AG20443 (cell line): Measurements from ENCODE around the gene NCCRP1.

ENCODE experiments used
- DNase-seq: peaks from one replicate; pipeline ENCODE4 v3.0.0; 2012; ENCODE audit warnings: low spot score, mixed read lengths

NCCRP1 gene

DNA sequence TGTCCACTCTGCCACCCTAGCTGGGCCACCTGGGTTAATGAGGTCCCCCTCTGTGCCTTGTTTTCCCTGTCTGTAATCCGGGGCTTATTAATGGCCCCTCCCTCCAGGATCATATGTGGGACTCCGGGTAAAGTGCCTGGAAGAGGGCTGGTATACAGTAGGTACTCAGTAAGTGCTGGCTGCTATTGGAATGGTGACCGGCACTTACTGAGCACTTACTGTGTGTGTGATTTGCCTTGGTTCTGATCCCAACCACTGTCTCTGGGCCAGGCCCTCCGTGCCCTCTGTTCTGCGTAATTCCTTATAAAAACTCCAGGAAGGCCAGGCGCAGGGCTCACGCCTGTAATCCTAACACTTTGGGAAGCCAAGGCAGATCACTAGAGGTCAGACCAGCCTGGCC is 30.9 kb upstream of the NCCRP1 start:
- no peak for DNase-seq

DNA sequence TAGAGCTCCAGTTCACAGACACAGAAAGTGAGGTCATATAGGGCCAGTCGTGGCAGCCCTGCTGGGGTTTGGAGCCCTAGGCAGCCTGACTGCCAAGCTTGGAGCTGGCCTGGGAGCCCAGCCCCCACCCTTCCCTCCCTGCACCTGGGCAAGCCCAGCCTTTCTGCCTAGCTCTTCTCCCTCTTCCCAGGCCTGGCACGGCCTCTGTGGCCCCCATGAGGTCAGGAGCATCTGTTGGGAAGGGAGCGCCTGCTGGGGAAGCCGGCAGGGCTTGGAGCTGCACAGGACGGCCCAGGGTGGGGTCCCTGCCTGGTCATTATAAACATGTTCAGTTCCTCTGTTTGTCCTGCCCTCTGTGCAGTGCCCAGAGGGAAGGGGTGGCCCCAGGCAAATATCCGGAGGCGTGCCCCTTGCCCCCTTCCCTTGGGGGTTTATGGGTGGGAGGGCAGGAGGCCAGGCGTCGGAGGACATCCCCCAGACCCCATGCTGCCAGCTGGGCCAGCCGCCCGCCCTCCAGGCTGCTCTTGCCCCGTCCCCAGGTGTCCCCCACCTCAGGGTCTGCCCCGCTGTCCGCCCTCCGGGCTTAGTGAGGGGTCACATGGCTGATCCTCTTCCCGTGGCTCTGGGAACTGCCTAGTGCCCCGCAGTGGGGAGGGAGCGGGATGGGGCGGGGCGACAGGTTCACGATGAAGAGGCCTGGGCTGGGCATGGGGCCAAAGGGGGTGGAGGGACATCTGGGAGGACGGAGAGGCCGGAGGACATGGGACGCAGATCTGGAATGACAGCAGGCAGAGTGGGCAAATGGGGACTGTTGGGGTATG is 30.0 kb upstream of the NCCRP1 start:
- no peak for DNase-seq

DNA sequence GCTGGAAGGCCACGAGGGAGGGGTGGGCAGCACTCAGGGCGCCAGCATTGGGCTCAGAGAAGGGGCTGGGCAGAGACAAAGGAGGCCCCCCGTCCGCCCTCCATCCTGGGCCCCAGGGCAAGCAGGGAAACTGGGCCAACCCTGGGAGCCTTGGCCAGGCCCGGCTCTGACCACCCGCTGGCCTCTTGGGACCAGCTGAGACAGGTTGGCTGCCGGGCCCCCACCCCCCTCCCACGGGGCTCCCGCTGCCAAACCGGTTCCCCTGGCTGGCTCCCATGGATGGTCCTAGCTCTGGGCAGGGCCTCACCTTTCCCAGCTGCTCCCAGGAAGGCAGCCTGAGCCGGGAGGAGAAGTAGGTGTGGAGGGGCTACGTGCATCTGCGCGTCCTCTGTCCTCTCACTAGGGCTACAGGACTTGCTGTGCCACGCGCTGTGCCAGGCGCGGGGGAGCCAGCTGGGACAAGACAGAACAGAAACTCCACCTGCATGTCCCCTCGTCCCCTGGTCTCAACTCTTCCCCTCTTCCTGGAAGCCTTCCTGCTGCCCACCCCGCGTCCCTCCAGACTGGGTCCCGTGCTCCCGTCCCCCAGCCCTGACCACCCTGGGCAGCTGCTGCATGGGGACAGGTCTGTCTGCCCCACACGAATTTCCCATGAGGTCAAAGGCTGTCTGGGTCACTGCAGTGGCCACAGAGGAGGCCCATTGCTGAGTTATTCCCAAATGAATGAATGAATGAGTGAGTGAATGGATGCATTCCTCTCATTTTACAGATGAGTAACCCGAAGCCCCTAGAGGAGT is 29.1 kb upstream of the NCCRP1 start:
- no peak for DNase-seq

DNA sequence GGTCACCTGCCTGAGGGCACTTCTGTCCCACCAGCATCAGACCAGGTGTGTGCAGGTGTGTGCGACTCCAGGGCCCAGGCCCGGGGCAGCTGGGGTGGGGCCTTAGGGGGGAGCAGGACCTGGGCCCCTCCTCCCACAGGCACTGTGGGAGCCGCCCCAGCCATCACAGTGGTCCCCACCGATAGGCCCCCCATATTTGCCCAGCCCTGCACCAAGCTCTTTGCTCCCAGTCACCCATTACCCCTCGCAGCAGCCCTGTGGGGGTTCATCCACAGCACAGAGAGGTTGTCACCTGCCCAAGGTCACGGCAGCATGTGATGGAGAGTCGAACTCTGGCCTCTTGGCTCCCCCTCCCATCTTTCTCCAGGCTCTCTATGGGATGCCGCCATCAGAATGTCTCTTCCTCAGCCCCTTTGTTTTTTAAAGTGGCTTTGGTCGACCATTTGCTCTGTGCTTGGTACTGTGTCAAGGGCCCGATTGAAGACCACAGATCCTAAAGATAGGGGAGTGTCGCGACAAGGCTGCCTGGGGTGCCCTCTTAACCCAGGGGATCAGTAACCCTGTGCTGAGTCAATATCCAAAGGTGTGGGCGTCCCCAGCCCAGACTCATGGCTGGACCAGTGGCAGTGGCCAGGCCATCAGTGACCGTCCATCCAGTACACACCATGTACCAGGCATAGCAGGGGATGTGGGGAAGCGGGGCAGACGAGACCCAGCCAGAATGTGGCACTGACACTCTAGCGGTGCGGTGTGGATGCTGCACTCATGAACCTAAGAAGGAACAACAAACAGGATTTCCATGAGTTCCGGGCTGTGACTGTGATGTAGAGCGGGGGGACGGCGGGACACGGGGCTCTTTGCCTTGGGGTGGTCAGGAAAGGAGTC is 28.3 kb upstream of the NCCRP1 start:
- DNase-seq, result no peak

DNA sequence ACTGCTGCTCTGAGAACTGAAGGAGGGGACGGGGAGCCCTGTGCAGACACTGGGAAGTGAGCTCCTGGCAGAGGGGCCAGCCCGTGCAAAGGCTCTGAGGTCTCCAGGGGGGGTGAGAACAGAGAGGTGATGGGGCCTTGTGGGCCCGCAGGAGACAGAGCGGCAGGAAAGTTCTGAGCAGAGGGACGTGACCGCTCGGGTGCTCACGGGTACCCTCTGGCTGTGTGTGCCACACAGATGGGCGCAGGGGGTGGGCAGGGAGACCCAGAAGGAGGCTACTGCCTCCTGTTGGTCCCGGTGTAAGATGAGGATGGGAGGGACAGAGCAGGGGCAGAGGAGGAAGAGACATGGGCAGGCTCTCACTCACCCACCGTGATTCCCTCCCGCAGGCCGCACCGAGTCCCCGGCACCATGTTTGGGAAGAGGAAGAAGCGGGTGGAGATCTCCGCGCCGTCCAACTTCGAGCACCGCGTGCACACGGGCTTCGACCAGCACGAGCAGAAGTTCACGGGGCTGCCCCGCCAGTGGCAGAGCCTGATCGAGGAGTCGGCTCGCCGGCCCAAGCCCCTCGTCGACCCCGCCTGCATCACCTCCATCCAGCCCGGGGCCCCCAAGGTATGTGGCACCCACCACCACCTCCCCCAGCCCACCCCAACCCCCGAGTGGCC is 27.5 kb upstream of the NCCRP1 start:
- DNase-seq, result no peak

DNA sequence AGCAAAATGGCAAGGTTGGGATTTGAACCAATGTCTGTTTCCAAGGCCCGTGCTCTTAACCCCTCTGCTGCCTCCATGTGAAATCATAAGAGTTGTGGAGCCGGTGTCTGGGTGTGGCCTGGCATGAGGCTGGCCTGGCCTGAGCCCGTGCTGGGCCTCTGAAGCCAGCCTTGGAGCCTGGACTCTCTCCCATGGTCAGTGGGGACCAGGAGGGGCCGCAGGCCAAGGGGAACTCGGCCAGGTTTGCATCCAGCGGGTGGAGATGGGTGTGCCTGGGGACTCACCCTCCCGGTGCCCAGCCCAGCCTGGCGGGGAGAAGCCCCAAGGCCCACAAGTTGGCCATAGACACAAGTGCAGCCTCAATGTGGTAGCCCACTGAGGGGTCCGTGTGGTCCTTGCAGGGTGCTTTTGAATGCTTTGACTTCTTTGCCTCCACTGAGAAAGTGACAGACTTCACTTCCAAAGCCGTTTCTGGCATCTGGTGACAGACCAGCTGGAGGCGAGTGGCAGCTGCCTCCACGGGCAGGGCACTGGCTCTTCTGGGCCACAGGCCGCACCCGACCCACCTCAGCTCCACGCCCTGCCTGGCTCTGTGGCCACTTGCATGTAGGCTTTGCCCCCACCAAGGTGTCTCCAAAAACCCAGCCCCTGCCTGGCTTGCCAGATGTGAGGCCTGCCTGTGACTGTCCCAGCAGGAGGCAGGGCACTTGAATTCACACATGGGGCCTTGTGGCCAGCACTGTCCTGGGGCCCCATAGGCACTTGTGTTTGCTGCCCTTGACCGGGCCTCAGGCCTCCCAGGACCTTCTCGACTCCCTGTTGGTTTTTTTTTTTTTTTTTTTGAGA is 26.2 kb upstream of the NCCRP1 start:
- no peak for DNase-seq

DNA sequence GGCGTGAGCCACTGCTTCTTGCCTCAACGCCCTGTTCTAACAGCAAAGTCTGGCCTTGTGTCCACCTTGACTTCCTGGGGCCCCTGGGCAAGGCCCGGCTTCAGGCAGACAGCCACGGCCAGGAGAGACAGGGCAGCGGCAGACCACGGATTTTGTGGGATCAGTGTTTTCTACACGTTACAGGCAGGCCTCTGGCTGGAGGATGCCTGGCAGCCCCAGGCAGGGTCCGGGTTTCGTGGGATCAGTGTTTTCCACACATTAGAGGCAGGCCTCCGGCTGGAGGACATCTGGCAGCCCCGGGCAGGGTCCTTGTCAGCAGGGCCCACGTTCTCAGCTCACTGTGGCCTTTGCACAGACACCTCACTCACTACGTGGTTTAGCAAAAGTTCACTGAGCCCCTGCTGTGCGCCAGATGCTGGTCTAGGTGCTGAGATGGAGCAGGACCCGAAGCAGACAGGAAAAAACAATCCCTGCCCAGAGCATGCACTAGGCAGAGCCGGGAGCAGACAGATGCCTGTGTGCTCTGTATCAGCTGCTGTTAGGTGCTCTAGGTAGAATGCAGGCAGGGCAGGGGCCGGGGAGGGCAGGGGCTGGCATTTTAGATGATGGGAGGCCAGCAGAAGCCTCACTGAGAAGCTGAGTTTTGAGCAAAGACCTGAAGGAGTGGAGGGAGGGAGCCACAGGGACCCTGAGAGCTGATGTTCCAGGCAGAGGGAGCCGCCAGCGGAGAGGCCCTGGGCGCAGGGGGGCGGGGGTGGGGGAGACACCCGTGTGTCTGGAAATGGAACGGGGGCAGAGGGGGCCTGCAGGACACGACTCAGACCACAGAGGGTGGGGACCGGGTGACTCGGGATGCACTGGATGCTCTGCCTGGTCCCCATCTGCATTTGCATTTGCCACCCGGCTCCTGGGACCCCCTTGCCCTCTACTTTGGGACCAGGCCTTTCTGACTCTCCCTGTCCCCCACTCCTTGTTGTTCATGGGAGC is 25.0 kb upstream of the NCCRP1 start:
- no peak for DNase-seq

DNA sequence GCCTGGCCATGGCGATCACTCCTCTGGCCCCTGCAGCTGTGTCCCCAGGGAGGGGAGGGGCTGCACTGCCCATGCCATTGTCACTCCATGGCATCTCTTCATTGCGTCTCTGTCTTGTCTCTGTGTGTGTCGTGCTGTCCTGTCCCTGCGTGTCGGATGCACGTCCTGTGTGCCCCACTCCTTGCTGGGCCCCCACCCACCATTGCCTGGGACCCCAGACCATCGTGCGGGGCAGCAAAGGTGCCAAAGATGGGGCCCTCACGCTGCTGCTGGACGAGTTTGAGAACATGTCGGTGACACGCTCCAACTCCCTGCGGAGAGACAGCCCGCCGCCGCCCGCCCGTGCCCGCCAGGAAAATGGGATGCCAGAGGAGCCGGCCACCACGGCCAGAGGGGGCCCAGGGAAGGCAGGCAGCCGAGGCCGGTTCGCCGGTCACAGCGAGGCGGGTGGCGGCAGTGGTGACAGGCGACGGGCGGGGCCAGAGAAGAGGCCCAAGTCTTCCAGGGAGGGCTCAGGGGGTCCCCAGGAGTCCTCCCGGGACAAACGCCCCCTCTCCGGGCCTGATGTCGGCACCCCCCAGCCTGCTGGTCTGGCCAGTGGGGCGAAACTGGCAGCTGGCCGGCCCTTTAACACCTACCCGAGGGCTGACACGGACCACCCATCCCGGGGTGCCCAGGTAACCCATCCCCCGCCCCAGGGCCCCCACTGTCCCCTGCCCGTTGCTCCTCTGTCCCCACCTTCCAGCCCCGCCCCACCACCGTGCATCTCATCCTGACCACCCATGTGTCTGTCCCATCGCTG is 23.9 kb upstream of the NCCRP1 start:
- DNase-seq, result no peak

DNA sequence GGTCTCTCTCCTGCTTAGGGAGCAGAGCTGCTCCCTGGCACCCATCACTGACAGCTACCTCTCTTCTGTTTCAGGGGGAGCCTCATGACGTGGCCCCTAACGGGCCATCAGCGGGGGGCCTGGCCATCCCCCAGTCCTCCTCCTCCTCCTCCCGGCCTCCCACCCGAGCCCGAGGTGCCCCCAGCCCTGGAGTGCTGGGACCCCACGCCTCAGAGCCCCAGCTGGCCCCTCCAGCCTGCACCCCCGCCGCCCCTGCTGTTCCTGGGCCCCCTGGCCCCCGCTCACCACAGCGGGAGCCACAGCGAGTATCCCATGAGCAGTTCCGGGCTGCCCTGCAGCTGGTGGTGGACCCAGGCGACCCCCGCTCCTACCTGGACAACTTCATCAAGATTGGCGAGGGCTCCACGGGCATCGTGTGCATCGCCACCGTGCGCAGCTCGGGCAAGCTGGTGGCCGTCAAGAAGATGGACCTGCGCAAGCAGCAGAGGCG is 23.2 kb upstream of the NCCRP1 start:
- DNase-seq, result no peak

DNA sequence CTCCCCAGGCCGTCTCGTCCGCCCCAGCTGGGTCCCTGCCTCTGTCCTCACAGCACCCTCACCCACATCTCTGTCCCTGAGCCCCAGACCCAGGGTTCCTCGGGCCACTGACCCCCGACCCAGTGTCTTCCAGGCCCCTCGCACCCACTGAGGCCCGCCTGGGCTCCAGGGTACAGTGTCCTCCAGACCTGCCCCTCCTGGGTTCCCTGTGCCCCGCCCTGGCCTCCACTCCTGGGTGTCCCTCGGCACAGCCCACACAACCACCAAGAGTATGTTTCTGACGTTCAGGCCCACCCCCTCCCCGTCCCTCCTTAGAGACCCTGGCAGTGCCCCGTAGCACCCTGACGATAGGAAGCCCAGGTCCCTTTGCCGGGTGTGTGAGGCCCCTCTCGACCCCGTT is 22.6 kb upstream of the NCCRP1 start:
- no peak for DNase-seq

DNA sequence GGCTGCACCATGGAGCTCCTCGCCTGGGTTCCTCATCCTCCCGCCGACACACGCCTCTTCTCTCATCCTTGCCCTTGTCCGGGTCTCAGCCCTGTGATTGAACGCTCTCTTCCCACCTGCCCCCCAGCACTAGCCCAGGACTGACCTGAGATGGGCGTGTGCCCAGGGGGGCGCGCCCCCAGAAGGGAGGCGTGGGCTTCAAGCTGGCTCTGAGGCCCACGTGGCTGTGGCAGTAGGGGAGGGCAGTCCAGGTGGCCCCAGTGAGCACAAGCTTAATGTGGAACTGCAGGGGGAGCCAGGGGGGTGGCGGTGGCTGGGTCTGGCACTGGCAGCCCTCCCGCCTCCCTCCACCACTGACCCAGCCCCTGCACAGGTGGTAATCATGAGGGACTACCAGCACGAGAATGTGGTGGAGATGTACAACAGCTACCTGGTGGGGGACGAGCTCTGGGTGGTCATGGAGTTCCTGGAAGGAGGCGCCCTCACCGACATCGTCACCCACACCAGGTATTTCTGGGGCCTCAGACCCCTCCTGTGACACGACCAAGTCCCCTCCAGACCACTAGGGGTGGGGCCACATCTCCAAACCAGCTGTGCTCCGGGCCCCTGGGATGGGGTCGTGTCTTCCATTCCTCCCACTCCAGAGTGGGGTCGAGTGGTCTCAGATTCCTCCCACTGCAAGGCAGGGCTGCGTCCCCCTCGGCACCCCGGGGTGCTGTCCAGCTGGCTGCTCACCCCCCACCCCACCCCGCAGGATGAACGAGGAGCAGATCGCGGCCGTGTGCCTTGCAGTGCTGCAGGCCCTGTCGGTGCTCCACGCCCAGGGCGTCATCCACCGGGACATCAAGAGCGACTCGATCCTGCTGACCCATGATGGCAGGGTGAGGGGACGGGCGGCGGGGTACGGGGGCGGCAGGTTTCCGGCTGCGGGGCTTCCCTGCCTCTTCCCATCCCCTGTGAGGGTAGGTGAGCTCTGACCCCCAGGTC is 21.9 kb upstream of the NCCRP1 start:
- no peak for DNase-seq

DNA sequence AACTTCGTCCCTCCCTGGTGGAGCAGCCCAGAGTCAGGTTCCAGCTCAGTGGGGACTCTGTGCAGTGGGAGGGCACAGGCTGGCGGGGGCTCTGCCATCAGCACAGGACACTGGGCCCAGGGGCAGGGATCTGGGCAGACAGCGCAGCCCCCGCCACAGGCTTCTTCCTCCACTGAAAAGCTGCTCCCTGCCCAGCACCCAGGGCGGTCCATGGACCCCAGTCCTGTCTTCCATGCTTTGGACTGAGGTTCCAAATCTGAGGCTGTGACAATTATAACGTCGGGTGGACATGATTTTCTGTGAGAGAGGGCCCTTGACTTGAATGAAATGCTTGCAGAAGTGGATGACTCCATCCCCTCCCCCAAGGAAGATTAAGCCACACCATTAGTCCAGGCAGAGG is 21.2 kb upstream of the NCCRP1 start:
- DNase-seq, result no peak

DNA sequence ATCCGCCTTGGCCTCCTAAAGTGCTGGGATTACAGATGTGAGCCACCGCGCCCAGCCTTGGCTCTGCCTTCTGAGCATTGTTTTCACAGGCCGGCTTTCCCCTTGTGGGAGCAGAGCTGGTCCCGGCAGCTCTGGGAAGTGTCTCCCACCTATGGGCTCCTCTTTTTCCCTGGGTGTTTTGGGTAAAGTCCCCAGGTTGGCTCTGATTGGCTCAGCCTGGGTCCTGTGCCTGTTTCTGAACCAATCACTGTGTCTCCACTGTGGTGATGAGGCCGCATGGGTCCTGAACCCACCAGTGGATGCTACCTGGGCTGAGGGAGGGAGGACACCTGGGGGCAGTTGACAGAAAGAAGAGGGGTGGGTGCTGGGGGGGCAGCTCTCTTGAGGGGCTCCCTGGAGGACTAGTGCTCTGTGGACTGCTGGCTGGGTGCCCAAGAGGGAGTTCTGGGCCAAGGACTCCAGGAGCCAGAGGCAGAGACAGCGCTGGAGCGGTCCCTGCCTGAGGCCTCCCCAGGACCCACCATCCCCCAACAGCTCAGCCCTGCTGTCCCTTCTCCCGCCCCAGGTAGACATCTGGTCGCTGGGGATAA is 19.6 kb upstream of the NCCRP1 start:
- DNase-seq, result no peak

DNA sequence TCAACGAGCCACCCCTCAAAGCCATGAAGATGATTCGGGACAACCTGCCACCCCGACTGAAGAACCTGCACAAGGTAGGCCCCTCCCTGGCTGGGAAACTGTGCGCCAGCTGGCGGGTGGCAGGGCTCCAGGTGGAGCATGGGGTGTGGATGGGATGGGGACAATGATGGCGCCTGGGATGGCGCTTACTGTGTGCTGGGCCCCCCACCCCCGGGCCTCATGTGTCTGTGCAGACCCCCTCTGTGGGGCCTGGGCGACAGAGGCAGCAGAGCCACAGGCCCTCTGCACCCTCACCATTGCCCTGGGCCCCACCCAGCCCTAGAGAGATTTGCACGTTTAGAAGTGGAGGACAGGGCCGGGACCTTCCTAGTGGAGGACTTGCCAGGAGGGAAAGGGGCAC is 19.0 kb upstream of the NCCRP1 start:
- no peak for DNase-seq

DNA sequence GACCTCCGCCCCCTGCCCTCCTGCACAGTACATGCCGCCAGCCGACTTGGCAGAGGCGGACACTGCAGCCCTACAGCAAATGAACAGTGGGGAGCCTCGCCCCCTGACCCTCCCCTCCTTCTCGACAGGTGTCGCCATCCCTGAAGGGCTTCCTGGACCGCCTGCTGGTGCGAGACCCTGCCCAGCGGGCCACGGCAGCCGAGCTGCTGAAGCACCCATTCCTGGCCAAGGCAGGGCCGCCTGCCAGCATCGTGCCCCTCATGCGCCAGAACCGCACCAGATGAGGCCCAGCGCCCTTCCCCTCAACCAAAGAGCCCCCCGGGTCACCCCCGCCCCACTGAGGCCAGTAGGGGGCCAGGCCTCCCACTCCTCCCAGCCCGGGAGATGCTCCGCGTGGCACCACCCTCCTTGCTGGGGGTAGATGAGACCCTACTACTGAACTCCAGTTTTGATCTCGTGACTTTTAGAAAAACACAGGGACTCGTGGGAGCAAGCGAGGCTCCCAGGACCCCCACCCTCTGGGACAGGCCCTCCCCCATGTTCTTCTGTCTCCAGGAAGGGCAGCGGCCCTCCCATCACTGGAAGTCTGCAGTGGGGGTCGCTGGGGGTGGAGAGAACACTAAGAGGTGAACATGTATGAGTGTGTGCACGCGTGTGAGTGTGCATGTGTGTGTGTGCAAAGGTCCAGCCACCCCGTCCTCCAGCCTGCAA is 18.3 kb upstream of the NCCRP1 start:
- no peak for DNase-seq

DNA sequence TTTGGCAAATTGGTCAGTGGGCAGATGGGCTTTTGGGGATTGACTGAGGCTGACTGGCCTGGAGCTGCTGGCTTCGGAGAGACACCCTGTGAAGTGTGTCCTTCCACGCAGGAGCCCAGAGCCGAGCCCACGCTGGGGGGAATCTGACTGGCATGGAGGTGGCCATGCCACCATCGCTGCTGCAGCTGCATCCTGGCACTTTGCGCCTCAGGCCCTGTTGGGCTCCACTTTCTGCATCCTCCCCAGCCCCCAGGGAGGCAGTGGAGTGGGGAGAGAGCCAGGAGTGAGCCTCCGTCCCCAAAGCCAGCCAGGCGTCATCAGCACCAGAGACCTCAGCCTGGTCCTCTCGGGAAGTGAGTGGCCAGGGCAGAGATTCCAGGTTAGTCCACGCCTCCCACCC is 17.0 kb upstream of the NCCRP1 start:
- no peak for DNase-seq
